ENCODE results near the gene SMAD4.
"Not testable (repeated sequence)": the region's sequence is repeated elsewhere in the genome, so short reads cannot be mapped to it uniquely, and the experiment has no call there.

The SMAD4 gene

GRCh38 chr18:50987261-50987660, 42.8 kb upstream of the SMAD4 start:
- no peak overlapping the region for H3K4ac ChIP-seq (ENCODE audit: low read depth, low read length)
- no CpG with 5 or more reads among the region's 2 CpGs for WGBS (ENCODE audit: extremely low coverage, insufficient coverage, low lambda C conversion rate)
- H3K4me3 ChIP-seq (ENCODE audit: low read length), result no peak overlapping the region
- H2BK15ac ChIP-seq (replicated peaks; ENCODE audit: low read depth), result no peak overlapping the region
- no peak overlapping the region for H3K4me2 ChIP-seq (ENCODE audit: low read length)
- no peak for DNase-seq
- no peaks in the 10 kb centered on the region for H3K36me3 ChIP-seq (ENCODE audit: control insufficient read depth, insufficient read depth, low read length)
- H4K5ac ChIP-seq (ENCODE audit: low read length), result no peak overlapping the region
- H3K18ac ChIP-seq (ENCODE audit: low read length), result no peak overlapping the region
- H3K9ac ChIP-seq (ENCODE audit: low read length), result no peak overlapping the region
- H3K56ac ChIP-seq (ENCODE audit: low read length), result no peak overlapping the region
- H3K79me1 ChIP-seq (ENCODE audit: low read length), result no peaks in the 10 kb centered on the region
- no peak overlapping the region for H2BK120ac ChIP-seq (ENCODE audit: low read depth, low read length)
- no peak overlapping the region for H3K27ac ChIP-seq (ENCODE audit: low read depth, low read length)
- H3K23ac ChIP-seq (ENCODE audit: low read length), result no peak overlapping the region
- H3K27me3 ChIP-seq (ENCODE audit: insufficient read depth, low read length, poor library complexity), result no peaks in the 10 kb centered on the region
- H2AK5ac ChIP-seq (ENCODE audit: low read length), result no peak overlapping the region
- H2BK5ac ChIP-seq (ENCODE audit: low read length), result no peak overlapping the region
- H3K79me2 ChIP-seq (ENCODE audit: control insufficient read depth, insufficient read depth, low read length), result no peaks in the 10 kb centered on the region
- no peak overlapping the region for H4K8ac ChIP-seq (ENCODE audit: low read depth, low read length)
- no peaks in the 10 kb centered on the region for H3K4me1 ChIP-seq (ENCODE audit: control insufficient read depth, low read depth, low read length)

- no peak overlapping the region for H3K23ac ChIP-seq (ENCODE audit: low read length)
- no peak overlapping the region for H3K27ac ChIP-seq (ENCODE audit: low read depth, low read length)
- H2AK5ac ChIP-seq (ENCODE audit: low read length), result no peak overlapping the region
- no peak overlapping the region for H3K18ac ChIP-seq (ENCODE audit: low read length)
- H3K4ac ChIP-seq (ENCODE audit: low read depth, low read length), result no peak overlapping the region
- H2BK15ac ChIP-seq (replicated peaks; ENCODE audit: low read depth), result no peak overlapping the region
- H4K8ac ChIP-seq (ENCODE audit: low read depth, low read length), result no peak overlapping the region
- no peak overlapping the region for H4K5ac ChIP-seq (ENCODE audit: low read length)
- no peak overlapping the region for H3K4me3 ChIP-seq (ENCODE audit: low read length)
- H3K4me1 ChIP-seq (ENCODE audit: control insufficient read depth, low read depth, low read length), result no peaks in the 10 kb centered on the region
- no peak overlapping the region for H2BK120ac ChIP-seq (ENCODE audit: low read depth, low read length)
- H3K9ac ChIP-seq (ENCODE audit: low read length), result no peak overlapping the region
- no peak overlapping the region for H2BK5ac ChIP-seq (ENCODE audit: low read length)
- no peaks in the 10 kb centered on the region for H3K79me1 ChIP-seq (ENCODE audit: low read length)
- H3K36me3 ChIP-seq (ENCODE audit: control insufficient read depth, insufficient read depth, low read length), result no peaks in the 10 kb centered on the region
- H3K27me3 ChIP-seq (ENCODE audit: insufficient read depth, low read length, poor library complexity), result no peaks in the 10 kb centered on the region
- DNase-seq, result no peak
- no CpG with 5 or more reads among the region's 3 CpGs for WGBS (ENCODE audit: extremely low coverage, insufficient coverage, low lambda C conversion rate)
- no peaks in the 10 kb centered on the region for H3K79me2 ChIP-seq (ENCODE audit: control insufficient read depth, insufficient read depth, low read length)
- H3K56ac ChIP-seq (ENCODE audit: low read length), result no peak overlapping the region
- no peak overlapping the region for H3K4me2 ChIP-seq (ENCODE audit: low read length)
Observed at GRCh38 chr18:50989711-50990110, 40.3 kb upstream of the SMAD4 start.

- H3K36me3 ChIP-seq (ENCODE audit: control insufficient read depth, insufficient read depth, low read length), result no peaks in the 10 kb centered on the region
- H3K79me2 ChIP-seq (ENCODE audit: control insufficient read depth, insufficient read depth, low read length), result no peaks in the 10 kb centered on the region
- whole genome bisulfite sequencing (ENCODE audit: extremely low coverage, insufficient coverage, low lambda C conversion rate), result no CpG with 5 or more reads among the region's 3 CpGs
- no peak overlapping the region for H3K4me3 ChIP-seq (ENCODE audit: low read length)
- no peak overlapping the region for H3K4ac ChIP-seq (ENCODE audit: low read depth, low read length)
- H3K9ac ChIP-seq (ENCODE audit: low read length), result peak overlapping the region; percentile 49
- H3K27ac ChIP-seq (ENCODE audit: low read depth, low read length), result peak overlapping the region; percentile 10
- no peak overlapping the region for H3K18ac ChIP-seq (ENCODE audit: low read length)
- H4K5ac ChIP-seq (ENCODE audit: low read length), result peak overlapping the region; percentile 90
- no peaks in the 10 kb centered on the region for H3K79me1 ChIP-seq (ENCODE audit: low read length)
- H2BK15ac ChIP-seq (replicated peaks; ENCODE audit: low read depth), result no peak overlapping the region
- H2AK5ac ChIP-seq (ENCODE audit: low read length), result no peak overlapping the region
- peak; percentile 94 for DNase-seq
- H3K4me1 ChIP-seq (ENCODE audit: control insufficient read depth, low read depth, low read length), result no peaks in the 10 kb centered on the region
- no peak overlapping the region for H2BK120ac ChIP-seq (ENCODE audit: low read depth, low read length)
- H4K8ac ChIP-seq (ENCODE audit: low read depth, low read length), result no peak overlapping the region
- H3K27me3 ChIP-seq (ENCODE audit: insufficient read depth, low read length, poor library complexity), result no peaks in the 10 kb centered on the region
- H2BK5ac ChIP-seq (ENCODE audit: low read length), result peak overlapping the region; percentile 61
- peak overlapping the region; percentile 17 for H3K4me2 ChIP-seq (ENCODE audit: low read length)
- peak overlapping the region; percentile 77 for H3K56ac ChIP-seq (ENCODE audit: low read length)
- no peak overlapping the region for H3K23ac ChIP-seq (ENCODE audit: low read length)
Observed at GRCh38 chr18:50992351-50992762, 37.7 kb upstream of the SMAD4 start.

GRCh38 chr18:50994031-50994430, 36.0 kb upstream of the SMAD4 start:
- H4K8ac ChIP-seq (ENCODE audit: low read depth, low read length), result no peak overlapping the region
- no CpG with 5 or more reads among the region's 2 CpGs for WGBS (ENCODE audit: extremely low coverage, insufficient coverage, low lambda C conversion rate)

GRCh38 chr18:51003174-51003573, 26.8 kb upstream of the SMAD4 start:
- H3K27ac ChIP-seq (ENCODE audit: low read depth, low read length); H3K18ac ChIP-seq (ENCODE audit: low read length); H3K79me1 ChIP-seq (ENCODE audit: low read length); H3K9ac ChIP-seq (ENCODE audit: low read length); H3K56ac ChIP-seq (ENCODE audit: low read length); H2BK5ac ChIP-seq (ENCODE audit: low read length); H2BK15ac ChIP-seq (replicated peaks; ENCODE audit: low read depth); H3K23ac ChIP-seq (ENCODE audit: low read length); H4K8ac ChIP-seq (ENCODE audit: low read depth, low read length); H3K27me3 ChIP-seq (ENCODE audit: insufficient read depth, low read length, poor library complexity); H3K4ac ChIP-seq (ENCODE audit: low read depth, low read length); H3K4me1 ChIP-seq (ENCODE audit: control insufficient read depth, low read depth, low read length); H2AK5ac ChIP-seq (ENCODE audit: low read length); H3K36me3 ChIP-seq (ENCODE audit: control insufficient read depth, insufficient read depth, low read length); H3K4me2 ChIP-seq (ENCODE audit: low read length); H3K79me2 ChIP-seq (ENCODE audit: control insufficient read depth, insufficient read depth, low read length); H3K4me3 ChIP-seq (ENCODE audit: low read length); H4K5ac ChIP-seq (ENCODE audit: low read length); DNase-seq; H2BK120ac ChIP-seq (ENCODE audit: low read depth, low read length): not testable (repeated sequence)
- no CpG with 5 or more reads among the region's 2 CpGs for WGBS (ENCODE audit: extremely low coverage, insufficient coverage, low lambda C conversion rate)

More at GRCh38 chr18:50994031-50994430, 36.0 kb upstream of the SMAD4 start:
- no peaks in the 10 kb centered on the region for H3K27me3 ChIP-seq (ENCODE audit: insufficient read depth, low read length, poor library complexity)
- no peak overlapping the region for H2AK5ac ChIP-seq (ENCODE audit: low read length)
- no peak overlapping the region for H2BK5ac ChIP-seq (ENCODE audit: low read length)
- H3K4me1 ChIP-seq (ENCODE audit: control insufficient read depth, low read depth, low read length), result no peaks in the 10 kb centered on the region
- H3K4ac ChIP-seq (ENCODE audit: low read depth, low read length), result no peak overlapping the region
- no peak overlapping the region for H3K23ac ChIP-seq (ENCODE audit: low read length)
- no peak overlapping the region for H3K4me3 ChIP-seq (ENCODE audit: low read length)
- no peak overlapping the region for H2BK120ac ChIP-seq (ENCODE audit: low read depth, low read length)
- H3K79me2 ChIP-seq (ENCODE audit: control insufficient read depth, insufficient read depth, low read length), result no peaks in the 10 kb centered on the region
- H2BK15ac ChIP-seq (replicated peaks; ENCODE audit: low read depth), result no peak overlapping the region
- H3K9ac ChIP-seq (ENCODE audit: low read length), result no peak overlapping the region
- DNase-seq, result no peak
- peak overlapping the region; percentile 64 for H3K18ac ChIP-seq (ENCODE audit: low read length)
- H4K5ac ChIP-seq (ENCODE audit: low read length), result no peak overlapping the region
- no peaks in the 10 kb centered on the region for H3K79me1 ChIP-seq (ENCODE audit: low read length)
- no peaks in the 10 kb centered on the region for H3K36me3 ChIP-seq (ENCODE audit: control insufficient read depth, insufficient read depth, low read length)
- H3K56ac ChIP-seq (ENCODE audit: low read length), result no peak overlapping the region
- H3K27ac ChIP-seq (ENCODE audit: low read depth, low read length), result no peak overlapping the region
- no peak overlapping the region for H3K4me2 ChIP-seq (ENCODE audit: low read length)

GRCh38 chr18:51006061-51006818, 23.8 kb upstream of the SMAD4 start:
- WGBS (ENCODE audit: extremely low coverage, insufficient coverage, low lambda C conversion rate), result no CpG with 5 or more reads among the region's 5 CpGs
- Histone ChIP-seq H4K8ac (ENCODE audit: low read depth, low read length) (no peak overlapping the region), H3K36me3 (ENCODE audit: control insufficient read depth, insufficient read depth, low read length) (no peaks in the 10 kb centered on the region), H3K79me2 (ENCODE audit: control insufficient read depth, insufficient read depth, low read length) (no peaks in the 10 kb centered on the region), H3K23ac (ENCODE audit: low read length) (no peak overlapping the region), H2BK15ac (replicated peaks; ENCODE audit: low read depth) (no peak overlapping the region), H3K4ac (ENCODE audit: low read depth, low read length) (no peak overlapping the region), H3K56ac (ENCODE audit: low read length) (no peak overlapping the region), H3K9ac (ENCODE audit: low read length) (no peak overlapping the region), H3K18ac (ENCODE audit: low read length) (no peak overlapping the region), H3K27me3 (ENCODE audit: insufficient read depth, low read length, poor library complexity) (no peaks in the 10 kb centered on the region), H2BK5ac (ENCODE audit: low read length) (no peak overlapping the region), H3K79me1 (ENCODE audit: low read length) (no peaks in the 10 kb centered on the region), H3K4me1 (ENCODE audit: control insufficient read depth, low read depth, low read length) (peaks cover 2% of the 10 kb centered on the region), H2BK120ac (ENCODE audit: low read depth, low read length) (peak overlapping the region; percentile 68), H3K4me2 (ENCODE audit: low read length) (no peak overlapping the region), H4K5ac (ENCODE audit: low read length) (no peak overlapping the region), H2AK5ac (ENCODE audit: low read length) (no peak overlapping the region), H3K4me3 (ENCODE audit: low read length) (no peak overlapping the region), H3K27ac (ENCODE audit: low read depth, low read length) (no peak overlapping the region)
- DNase-seq, result peak; percentile 90

Data from mesendoderm (in vitro differentiated cells).